CD4-positive, alpha-beta T cell treated with Interleukin-12 subunit alpha and Interleukin-12 subunit beta, for 1 hour (primary cell): Measurements from ENCODE around the gene RRM2.

Experiments
- DNase-seq: peaks from one replicate; pipeline ENCODE4 v3.0.0-alpha.2; 2020

The RRM2 gene

GRCh38 chr2:10122500-10123280, at the start of gene RRM2:
Gene RRM2, plus strand, starts transcription at chr2:10122739. Its CDS starts 60 bp downstream, at chr2:10122799.
- peak; percentile 91 for DNase-seq

DNA sequence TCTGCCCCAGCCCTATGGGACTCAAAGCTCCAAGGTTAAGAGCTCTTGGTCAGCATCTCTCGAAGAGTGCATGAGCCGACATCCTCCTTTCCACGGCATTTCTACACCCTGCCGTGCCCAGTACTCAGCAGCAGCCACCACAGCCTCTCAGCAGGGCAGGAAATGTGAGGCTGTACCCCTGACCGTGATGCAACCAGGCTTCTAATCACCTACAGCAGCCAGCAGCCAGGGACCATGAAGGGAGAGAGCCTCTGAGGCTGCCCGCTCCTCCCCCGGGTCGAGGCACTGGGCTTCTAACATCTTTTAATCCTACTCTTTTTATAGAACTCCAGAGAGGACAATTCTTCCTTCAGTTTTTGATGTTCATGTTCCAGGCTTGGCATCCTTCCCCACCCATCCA, 48.8 kb upstream of the RRM2 start:
- DNase-seq: no peak

DNA sequence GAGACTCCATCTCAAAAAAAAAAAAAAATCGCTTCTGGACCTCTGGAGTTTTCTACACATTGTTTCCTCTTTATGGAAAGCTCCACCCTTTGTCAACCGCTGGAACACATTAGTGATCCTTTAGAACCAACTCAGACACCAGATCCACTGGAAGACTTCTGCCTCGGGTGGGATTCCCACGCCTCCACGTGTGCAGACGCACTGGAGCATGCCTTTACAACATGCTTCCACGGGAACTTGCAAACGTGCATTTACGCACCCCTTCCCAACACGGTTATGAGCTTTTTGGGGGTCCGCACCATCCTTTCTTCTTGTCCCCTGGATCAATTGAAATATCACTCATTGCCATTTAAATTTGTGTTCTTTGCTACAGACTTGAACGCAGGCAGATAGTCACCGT, 47.4 kb upstream of the RRM2 start:
- no peak for DNase-seq

- DNase-seq: no peak
Observed at GRCh38 chr2:10075571-10076209, 46.8 kb upstream of the RRM2 start.

- no peak for DNase-seq
Observed at GRCh38 chr2:10076511-10076910, 46.0 kb upstream of the RRM2 start.

GRCh38 chr2:10076988-10077527, 45.5 kb upstream of the RRM2 start:
- no peak for DNase-seq

GRCh38 chr2:10078001-10078400, 44.5 kb upstream of the RRM2 start:
- no peak for DNase-seq

- no peak for DNase-seq
Observed at GRCh38 chr2:10078704-10079265, 43.8 kb upstream of the RRM2 start.

GRCh38 chr2:10079266-10079869, 43.2 kb upstream of the RRM2 start:
- DNase-seq: peak; percentile 11

GRCh38 chr2:10079870-10080535, 42.5 kb upstream of the RRM2 start, which contains the start of gene CYS1:
Gene CYS1, minus strand, starts transcription at chr2:10080411. Its CDS starts 188 bp downstream, at chr2:10080223.
- DNase-seq: no peak

GRCh38 chr2:10080536-10081304, 41.8 kb upstream of the RRM2 start:
- DNase-seq: peak; percentile 53

DNA sequence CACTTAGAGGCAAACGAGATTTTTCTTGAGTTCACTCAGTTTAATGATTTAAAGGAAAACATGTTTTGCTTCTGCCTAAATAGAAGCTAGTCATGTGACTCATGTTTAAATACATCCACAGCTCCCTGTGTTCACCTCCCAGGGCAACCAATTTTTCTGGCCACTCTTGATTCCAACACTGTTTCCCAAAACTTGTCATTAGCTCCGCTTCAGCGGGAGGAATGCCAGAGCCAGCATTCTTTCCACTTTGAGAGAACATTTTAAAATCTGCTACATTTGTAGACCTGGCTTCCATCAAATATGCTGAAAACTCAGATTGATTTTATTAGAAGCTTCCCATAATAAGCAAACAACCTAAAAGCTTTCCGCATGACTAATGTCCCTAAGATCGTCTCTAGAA, 39.5 kb upstream of the RRM2 start:
- no peak for DNase-seq

DNA sequence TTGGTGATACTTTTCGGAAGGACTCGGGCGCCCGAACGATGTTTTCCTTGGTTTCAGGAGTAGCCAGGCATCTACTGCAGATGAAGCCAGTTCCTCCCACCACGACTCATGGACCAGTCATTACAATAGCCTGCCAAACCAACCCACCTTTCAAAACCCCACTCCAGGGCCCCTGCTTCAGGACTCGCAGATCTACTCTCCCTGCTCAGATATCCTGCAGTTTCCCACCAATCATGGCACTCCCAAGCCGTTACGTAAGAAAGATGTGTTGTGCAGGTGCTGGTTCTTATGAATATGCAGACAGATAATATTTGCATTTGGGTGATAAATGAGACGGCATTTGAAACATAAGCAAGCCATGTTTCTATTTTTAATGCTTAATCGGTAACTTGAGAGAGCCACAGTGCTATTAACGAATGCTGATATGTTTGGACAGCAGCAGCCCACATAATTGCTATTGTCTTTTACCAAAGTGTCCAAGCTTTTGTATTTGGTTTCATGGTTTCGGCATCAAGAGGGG, 38.8 kb upstream of the RRM2 start:
- DNase-seq: no peak

DNA sequence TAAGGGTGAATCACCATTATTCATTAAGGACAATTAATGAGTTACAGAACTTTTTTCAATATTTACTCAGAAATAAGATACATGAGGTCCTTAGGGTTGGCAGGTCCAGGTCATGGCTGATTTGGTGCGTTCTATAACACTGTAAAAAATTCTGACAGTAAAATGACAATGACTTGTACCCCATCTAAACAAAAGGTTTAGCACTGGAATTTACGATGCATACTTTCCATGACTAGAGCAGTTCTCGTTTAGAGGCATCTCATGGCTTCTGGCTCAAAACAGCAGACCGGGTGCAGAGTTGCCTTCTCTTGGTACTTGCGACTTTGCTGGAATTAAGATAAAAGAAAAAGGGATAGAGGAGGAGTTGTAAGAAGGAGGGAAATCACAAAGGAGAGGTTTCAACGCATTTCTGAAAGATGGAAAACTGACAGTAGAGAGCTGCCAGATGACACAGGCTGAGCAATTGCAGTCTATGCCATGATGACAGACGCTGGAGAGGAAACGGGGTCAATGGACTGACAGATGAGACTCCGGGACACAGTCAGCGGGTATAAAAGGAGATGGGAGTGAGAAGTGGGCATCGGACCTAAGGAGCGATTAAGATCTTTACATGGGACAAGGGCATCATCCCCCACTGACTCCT, 38.2 kb upstream of the RRM2 start:
- DNase-seq: no peak

DNA sequence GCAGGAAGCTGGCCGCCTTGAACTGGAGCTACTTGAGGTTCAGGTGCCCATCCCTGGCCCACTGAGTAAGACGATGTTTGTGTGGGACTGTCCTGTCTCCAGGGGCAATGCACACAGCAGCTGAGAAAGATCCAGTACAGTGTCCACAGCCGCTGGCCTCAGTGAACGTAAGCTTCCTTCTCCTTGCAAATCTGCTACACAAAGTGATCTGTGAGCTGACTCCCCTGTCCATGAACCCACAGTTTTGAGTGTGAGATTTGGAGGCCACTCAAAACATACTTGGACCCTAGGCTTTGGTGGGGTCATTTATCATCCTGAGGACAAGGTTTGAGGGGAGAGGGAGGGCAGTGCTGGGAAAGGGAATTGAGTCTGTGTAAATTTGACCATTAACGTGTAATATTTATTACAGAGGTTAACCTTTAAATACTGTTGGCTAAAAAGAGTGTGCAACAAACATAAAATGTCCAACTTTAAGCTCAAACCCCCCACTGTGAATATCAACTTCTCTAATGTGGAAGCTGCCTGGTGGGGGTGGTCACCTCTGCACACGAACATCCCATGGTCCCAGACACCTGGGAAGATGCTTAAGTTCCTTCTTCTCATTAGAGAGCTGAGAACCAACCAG, 37.4 kb upstream of the RRM2 start:
- no peak for DNase-seq

- DNase-seq: no peak
Observed at GRCh38 chr2:10085668-10086059, 36.9 kb upstream of the RRM2 start.

- no peak for DNase-seq
Observed at GRCh38 chr2:10086950-10087349, 35.6 kb upstream of the RRM2 start.

DNA sequence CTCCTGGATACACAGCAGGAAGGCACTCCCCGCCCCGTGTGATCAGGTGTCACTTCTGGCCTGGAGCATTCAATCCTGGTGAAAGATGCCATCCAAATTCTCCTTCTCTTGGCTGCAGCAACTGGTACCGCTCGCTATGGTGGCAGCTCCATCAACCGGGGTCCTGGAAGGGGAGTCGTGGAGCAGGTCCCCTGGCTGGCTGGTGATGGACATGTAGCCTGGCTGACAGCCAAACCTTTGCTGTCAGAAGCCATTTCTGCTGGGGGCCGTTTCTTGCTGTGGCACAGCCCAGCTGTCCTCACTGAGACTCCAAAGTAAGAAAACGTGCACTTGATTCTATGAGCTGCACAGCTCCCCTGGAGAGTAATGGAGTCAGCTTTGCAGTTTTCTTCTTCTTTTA, 35.2 kb upstream of the RRM2 start:
- DNase-seq: no peak

GRCh38 chr2:10089565-10090190, 32.9 kb upstream of the RRM2 start:
- DNase-seq: no peak

- peak; percentile 20 for DNase-seq
Observed at GRCh38 chr2:10091182-10091888, 31.2 kb upstream of the RRM2 start.
